PFSK-1 (cell line): ENCODE measurements around the gene CRAT.

Experiments used
- FOXP2 ChIP-seq: optimal IDR thresholded peaks from 2 replicates; pipeline ENCODE3; 2011; ENCODE audit warnings: borderline replicate concordance, control low read depth, inconsistent platforms; ENCODE audit not compliant: insufficient read depth; ENCODE audit errors: extremely low read length, extremely low read depth
- POLR2AphosphoS5 ChIP-seq: IDR thresholded peaks from 2 replicates; pipeline ENCODE4 v1.6.1; 2012; ENCODE audit warnings: low read depth, mild to moderate bottlenecking, control low read depth, low read length, moderate library complexity
- SIN3A ChIP-seq: IDR thresholded peaks from 2 replicates; pipeline ENCODE4 v1.6.1; 2012; ENCODE audit warnings: mild to moderate bottlenecking, low read length, moderate library complexity, borderline replicate concordance; ENCODE audit not compliant: insufficient read depth
- TAF1 ChIP-seq: IDR thresholded peaks from 2 replicates; pipeline ENCODE4 v1.6.1; 2012; ENCODE audit warnings: low read length, control low read depth, borderline replicate concordance; ENCODE audit not compliant: insufficient read depth
- TF ChIP-seq, protein P1 (sequence below), 2 experiments: IDR thresholded peaks; 2 replicates each; pipeline versions ENCODE4 v1.6.1 to v1.8.0; 2011 to 2012; ENCODE audit warnings: low read depth in 2 of 2, low read length in 2 of 2, control low read depth in 1 of 2, inconsistent platforms in 1 of 2, mild to moderate bottlenecking in 1 of 2, moderate library complexity in 1 of 2; ENCODE audit not compliant: insufficient read depth in 1 of 2

Gene CRAT

GRCh38 chr9:129137292-129138143, 26.9 kb upstream of the CRAT start:
- no peak for TF ChIP-seq POLR2AphosphoS5
- TF ChIP-seq SIN3A: no peak
- no peak for TF ChIP-seq FOXP2
- TF ChIP-seq TAF1: no peak
- TF ChIP-seq, protein P1, sequence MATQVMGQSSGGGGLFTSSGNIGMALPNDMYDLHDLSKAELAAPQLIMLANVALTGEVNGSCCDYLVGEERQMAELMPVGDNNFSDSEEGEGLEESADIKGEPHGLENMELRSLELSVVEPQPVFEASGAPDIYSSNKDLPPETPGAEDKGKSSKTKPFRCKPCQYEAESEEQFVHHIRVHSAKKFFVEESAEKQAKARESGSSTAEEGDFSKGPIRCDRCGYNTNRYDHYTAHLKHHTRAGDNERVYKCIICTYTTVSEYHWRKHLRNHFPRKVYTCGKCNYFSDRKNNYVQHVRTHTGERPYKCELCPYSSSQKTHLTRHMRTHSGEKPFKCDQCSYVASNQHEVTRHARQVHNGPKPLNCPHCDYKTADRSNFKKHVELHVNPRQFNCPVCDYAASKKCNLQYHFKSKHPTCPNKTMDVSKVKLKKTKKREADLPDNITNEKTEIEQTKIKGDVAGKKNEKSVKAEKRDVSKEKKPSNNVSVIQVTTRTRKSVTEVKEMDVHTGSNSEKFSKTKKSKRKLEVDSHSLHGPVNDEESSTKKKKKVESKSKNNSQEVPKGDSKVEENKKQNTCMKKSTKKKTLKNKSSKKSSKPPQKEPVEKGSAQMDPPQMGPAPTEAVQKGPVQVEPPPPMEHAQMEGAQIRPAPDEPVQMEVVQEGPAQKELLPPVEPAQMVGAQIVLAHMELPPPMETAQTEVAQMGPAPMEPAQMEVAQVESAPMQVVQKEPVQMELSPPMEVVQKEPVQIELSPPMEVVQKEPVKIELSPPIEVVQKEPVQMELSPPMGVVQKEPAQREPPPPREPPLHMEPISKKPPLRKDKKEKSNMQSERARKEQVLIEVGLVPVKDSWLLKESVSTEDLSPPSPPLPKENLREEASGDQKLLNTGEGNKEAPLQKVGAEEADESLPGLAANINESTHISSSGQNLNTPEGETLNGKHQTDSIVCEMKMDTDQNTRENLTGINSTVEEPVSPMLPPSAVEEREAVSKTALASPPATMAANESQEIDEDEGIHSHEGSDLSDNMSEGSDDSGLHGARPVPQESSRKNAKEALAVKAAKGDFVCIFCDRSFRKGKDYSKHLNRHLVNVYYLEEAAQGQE (IDR thresholded peaks at IDR 0.05; ENCODE audit: insufficient read depth in 1 of 2, low read depth in 2 of 2, low read length in 2 of 2): no peak

DNA sequence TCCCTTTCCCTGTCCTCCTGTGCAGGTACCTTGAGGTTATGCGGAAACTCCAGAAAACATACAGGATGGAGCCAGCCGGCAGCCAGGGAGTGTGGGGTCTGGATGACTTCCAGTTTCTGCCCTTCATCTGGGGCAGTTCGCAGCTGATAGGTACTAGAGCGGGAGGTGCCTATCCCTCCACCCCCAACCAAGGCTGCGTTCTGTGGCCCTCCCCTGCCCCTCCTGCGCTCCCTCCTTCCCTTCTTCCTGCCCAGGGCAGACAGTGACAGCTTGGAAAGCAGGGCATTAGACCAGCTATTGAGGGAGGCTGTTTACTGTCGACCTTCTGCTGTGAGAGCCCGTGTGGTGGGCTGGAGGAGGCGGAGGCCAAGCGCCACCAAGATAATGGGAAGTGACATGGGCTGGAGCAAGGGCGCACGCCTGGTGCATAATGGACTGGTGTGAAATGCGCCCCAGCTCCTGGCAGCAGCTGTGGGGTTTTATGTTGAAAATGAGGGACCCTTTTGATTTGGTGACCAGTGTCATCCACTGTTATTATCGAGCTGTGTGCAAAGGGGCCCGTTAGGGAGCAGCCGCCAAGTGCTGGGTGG, 25.9 kb upstream of the CRAT start:
- TF ChIP-seq POLR2AphosphoS5 (no peak), TAF1 (no peak)
- TF ChIP-seq, protein P1 (IDR thresholded peaks at IDR 0.05; ENCODE audit: insufficient read depth in 1 of 2, low read depth in 2 of 2, low read length in 2 of 2): no peak

DNA sequence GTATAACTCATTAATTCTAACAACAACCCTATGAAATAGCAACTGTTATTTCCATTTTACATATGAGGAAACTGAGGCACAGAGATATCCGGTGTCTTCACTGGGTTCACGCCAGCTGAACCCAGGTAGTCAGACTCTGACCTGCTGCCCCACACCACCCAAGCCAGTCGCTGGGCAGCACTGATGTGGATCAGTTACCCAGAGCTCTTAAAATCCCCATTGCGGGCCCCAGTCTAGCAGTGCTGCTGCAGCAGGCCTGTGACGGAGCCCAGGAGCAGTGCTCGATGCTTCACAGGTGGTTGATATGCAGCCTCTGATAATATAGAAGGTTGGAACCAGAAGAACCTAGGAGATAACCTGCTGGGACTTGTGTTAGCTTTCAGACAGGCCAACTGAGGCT, 24.9 kb upstream of the CRAT start:
- TF ChIP-seq, protein P1 (IDR thresholded peaks at IDR 0.05; ENCODE audit: insufficient read depth in 1 of 2, low read depth in 2 of 2, low read length in 2 of 2): no peak
- TF ChIP-seq SIN3A (no peak), TAF1 (no peak)

GRCh38 chr9:129133082-129133481, 22.5 kb upstream of the CRAT start:
- TF ChIP-seq, protein P1 (IDR thresholded peaks at IDR 0.05; ENCODE audit: insufficient read depth in 1 of 2, low read depth in 2 of 2, low read length in 2 of 2): no peak
- TF ChIP-seq FOXP2 (no peak), TAF1 (no peak), SIN3A (no peak), POLR2AphosphoS5 (no peak)
